Endometrium (tissue), 2 donors: ENCODE results near the gene SHTN1.

Experiments used
- FAIRE-seq: peaks from 2 replicates; lab custom pipeline; 2012; peaks lifted over from hg19 to GRCh38; lab: Jason Lieb, UNC
- donor health status: control.
- donor health status: control.

SHTN1 gene

DNA sequence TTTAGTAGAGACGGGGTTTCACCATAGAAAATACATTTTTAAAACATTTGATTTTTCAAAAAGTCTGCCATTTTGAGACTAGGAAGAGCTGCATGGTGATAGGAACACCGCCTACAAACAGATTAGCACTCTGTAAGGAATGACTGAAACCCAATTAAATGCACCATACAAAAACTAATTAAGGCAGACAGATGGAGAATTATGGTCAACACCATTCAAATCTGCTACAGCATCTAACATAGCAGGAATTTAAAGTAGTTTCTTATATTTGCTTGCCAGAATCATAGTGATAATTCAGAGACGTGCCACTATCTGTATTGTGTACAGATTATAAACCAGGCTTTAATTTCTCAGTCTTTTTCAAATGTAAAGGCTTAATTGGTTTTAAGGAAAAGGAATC lies 87.5 kb downstream of the SHTN1 start:
- FAIRE-seq = no peak

DNA sequence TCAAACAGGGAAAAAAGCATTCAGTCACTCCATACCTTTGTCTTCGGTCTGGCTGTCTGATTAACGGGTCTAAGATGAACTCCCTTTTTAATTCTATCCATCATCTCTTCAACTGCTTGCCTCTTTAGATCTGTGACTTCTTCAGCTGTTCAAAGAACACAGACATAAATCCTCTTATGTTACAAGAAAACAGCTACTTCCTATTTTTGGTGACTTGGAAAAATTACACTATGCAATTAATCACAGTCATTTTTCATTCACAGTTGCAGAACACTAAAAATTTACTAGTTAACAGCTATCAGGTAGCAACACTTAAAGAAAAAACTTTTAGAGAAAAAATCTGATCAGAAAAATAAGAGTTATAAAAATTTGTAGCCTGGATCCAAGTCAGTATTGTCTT lies 89.6 kb downstream of the SHTN1 start:
- FAIRE-seq = no peak

DNA sequence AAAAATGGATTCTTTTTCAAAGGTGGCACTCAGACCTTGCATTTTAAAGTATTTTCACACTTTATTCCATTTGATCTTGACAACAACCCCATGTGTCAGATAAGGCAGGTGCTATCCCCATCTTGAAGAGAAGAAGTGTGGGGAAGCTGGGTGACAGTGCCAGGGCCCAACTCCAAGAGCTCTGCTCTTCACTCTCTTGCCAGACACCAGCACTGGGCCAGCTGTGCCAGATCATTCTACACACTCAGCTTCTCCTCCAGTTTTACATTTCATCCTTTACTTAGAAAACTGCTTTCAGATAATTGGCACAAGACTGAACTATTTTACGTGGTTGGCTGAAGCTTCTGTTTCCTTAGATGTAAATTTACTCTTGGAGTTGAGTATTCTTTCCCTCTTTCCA lies 91.3 kb downstream of the SHTN1 start:
- FAIRE-seq = no peak

DNA sequence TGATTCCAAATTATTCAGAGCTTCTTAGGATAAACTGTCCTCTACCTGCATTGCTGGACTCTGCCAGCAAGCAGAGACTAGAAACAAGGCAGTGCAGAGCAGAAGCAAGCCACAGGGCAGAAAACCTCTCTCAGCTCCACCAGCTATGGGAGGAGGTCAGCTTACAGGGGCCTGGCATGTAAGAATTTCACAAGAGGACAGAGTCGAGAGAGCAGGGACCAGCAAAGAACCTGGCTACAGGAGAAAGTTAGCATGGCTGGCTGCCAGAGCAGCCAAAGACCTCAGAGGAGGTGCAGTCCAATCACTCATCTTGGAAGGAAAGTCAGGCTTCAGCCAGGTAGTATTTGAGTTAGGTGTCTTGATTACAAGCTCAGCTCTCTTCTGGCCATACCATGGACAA lies 92.8 kb downstream of the SHTN1 start:
- FAIRE-seq = no peak

DNA sequence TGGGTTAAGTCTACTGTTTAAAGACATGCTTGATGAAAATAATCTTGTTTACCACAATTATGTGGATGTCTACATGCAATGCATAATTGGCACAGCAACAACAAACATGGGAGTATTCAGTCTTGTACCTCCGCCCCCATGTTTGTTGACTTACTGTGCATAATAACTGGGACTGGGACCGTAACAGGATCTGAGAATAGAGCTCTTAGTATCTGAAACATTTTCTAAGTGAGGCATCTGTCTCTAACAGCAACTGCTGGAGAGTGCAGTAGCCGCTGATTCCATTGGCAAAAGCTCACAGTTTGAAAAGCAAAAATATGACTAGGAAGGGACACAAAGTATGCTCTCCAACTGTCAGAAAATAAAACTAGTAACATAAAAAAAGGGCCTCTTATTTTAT lies 94.1 kb downstream of the SHTN1 start:
- FAIRE-seq = no peak

DNA sequence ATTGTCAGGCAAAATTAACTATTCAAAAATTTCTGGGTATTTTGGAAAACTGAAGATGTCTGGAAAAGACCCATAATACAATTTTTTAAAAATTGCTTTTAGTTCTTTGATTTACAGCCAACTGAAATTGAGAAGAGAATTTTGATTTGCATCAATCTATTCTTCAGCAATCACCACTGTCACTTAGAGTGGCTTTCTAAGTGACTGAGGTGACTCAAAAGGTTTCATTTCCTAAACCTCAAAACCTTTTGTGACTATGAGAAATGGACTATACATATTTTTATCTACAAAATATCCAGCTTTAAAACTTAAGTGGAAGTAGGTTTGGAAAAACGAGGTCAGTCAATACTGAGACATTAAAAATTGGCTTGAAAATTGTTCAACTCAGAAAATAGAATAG lies 95.7 kb downstream of the SHTN1 start:
- FAIRE-seq = no peak

DNA sequence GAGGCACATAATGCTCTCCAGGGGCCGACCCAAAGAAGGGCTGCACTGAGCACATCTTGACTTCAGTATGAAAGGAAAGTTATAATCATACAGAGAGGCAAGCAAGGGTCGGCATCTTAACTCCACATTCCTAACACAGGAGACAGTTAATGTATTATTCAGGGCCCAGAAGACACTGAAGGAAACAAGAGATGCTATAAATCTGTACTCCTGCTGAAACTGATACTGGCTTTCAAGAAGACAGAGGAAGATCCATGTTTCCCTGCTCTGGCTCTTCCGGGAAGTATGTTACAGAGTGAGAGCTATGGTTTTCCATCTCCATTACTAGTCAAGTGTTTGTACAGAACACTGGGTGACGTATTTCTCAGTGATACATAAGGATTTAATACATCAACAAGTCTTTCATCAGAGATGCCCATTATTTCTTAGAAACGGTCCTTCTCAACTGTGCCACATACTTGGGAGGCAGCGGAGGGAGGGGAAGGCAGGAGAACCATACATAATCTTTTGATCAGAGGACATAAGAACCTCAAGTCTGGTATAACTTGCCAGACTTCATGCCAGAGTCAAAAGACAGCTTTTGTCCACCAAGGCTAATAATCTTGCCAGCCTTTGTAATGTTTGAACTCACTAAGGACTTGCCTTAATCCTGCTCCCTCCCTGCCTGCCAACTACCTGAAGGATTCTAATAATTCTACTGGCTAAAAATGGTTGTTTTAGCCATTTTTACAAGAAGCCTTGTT lies 97.6 kb downstream of the SHTN1 start:
- FAIRE-seq = no peak

DNA sequence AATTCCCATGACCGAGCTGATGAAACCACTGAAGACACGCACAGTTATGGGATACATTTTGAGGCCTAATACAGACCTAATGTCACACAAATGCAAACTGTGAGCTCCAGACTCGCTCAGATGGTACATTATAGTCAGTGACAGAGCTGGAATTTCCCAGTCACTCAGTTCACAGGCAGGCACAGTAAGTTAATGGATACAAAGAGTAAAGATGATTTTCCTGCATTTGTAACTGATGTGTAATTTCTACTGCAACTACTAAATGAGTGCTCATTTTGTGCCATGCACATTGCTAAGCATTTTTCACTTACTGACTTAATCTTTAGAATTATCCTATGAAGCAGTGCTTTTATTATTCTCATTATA lies 99.2 kb downstream of the SHTN1 start:
- FAIRE-seq = no peak

DNA sequence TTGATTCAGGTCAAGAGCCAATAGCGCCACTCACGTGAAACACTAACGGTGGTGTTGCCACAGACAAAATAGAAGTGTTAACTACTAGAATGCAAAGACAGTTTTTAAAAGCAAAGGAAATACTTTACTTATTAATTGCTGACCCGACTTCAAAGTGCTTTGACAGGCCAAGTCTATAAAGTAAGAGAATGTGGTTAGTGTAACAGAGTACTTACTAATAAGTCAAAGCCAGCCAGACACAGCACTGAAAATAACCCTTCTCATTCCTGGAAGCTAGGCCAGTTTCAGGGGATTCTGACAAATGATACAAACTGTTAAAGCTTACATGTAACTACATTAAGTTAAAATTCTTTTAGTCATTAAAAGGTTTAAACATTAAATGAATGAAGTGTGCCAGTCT lies 105.4 kb downstream of the SHTN1 start:
- no peak for FAIRE-seq

DNA sequence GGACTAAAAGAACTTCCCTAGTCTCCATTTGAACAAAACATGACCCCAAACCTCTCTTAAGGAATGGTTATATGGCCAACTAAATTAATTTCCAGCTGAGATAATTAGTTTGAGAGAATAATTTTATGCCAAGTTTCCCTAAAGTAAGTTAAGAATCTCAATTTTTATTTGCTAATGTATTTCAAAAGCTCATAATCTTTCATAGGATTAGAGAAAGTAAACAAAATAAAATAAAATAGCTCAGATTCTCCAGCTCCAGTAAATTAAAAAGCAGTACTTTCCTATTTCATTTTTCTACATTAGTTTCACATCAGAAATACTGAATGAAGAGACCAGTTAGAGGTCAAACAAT lies 111.3 kb downstream of the SHTN1 start:
- no peak for FAIRE-seq

DNA sequence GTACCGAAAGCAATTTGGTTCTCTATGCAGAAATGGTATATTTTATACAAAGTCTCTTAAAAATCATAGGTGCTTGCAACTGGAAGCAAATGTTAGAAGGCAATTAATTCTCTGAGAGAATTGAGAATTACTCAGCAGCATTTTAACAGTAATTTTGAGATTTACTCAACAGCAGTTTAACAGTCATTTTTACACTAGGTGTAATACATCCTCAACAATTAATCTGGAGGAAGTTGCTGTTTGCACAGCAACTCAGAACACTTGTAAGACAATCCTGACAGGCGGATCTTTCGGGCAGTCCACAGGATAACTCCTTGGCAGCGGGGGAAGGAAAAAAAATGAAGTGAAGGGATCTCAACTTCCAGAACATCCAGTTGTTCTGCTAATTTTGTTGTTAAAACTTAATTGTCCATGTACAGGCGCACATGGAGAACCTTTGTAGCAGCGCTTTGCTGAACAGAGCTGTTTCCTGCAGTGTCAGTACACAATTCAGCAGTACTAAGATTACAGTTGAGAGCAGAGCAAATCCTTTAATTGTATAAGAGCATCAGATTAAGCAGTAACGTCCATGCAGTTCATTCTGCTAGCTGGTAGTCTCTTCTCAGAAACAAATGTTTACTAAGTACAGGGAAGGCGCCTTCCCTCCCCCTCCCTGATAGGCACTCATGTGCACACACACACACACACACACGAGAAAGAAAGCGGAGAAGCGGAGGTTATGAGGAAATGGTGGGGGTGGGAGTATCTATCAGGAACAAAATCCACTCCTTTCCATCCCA lies 111.9 kb downstream of the SHTN1 start:
- FAIRE-seq = no peak

DNA sequence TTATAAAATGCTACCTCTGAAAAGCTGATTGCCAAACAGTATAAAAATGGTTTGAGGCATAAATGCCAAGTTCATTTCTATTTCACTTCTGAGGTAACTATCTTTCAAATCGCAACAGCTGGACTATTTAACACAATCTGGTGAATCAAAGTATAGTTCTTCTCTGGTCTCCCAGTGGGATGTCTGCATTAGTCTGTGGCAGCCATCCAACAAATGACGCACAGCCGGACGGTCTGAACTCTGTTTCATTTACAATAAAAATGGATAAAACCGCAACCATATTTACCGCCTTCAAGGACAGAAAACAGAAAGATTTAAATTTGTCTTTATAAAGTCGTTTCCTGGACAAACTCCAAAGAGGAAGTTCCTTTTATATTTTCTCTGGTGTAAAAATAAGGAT lies 113.8 kb downstream of the SHTN1 start:
- FAIRE-seq = peak; percentile 23

DNA sequence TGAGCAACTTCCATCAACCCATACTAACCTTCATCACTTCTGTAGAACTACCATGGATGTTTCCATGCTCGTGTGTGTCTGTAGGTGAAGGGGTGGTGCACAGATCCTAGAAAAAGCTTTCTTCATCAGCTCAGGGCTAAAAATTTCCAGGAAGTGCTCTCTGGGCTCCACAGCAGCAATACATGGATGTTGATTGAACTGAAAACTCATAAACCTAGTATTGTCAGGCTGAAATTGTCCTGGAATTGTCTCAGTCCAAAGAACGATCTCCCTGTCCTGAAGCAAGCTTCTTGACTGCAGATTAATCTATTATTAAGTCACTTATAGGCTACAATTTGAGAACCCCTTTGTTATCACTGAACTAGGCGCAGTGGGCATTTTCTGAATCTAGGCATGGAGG lies 115.9 kb downstream of the SHTN1 start:
- no peak for FAIRE-seq

DNA sequence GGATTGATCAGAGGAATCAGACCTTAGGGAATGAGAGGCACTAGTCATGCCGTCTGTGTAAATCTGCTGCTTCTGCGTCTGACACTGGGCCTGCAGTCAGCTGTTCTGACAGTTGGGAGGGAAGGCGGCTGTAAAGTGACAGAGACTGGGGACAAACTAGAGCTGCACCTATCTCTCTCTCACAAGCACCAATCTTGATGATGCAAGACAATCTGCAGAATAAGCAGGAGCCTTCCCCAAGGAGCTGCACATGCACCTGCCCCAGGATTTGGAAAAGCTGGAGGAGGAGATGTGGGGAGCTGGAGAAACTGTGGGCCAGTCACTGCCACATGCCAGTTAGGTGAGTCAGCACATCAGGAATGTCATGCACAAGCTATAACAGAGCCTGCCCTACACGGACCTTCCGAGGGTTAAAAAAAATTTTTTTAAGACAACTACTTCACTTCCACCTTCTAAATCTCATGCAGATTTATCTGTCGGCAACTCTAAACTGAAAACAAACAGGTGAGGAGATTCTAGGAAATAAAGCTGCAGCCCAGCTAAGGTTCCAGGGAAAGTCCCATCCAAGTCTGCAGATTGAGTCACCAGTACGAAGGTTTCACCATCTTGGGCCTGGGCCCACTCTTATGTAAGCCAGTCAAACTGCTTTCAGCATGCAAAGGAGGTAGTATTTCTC lies 116.5 kb downstream of the SHTN1 start:
- no peak for FAIRE-seq

DNA sequence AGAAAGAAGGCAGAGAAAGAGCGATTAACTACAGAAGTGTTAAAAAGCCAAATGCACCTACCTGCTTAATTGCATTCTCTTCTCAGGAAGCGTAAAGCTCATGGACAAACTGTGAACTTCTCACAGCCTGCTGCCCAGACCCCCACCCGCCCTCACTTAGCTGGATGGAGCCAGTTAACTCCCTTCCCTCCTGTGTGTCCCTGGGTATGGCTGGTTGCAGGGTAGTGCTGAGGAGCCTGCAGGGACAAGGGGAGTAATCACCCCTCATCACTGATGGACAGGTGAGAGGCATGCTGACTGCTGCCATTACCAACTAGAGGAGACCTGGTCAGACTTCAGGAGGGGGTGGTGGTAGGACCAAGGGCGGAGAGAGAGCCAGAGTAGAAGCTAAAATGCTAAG lies 118.2 kb downstream of the SHTN1 start:
- no peak for FAIRE-seq

DNA sequence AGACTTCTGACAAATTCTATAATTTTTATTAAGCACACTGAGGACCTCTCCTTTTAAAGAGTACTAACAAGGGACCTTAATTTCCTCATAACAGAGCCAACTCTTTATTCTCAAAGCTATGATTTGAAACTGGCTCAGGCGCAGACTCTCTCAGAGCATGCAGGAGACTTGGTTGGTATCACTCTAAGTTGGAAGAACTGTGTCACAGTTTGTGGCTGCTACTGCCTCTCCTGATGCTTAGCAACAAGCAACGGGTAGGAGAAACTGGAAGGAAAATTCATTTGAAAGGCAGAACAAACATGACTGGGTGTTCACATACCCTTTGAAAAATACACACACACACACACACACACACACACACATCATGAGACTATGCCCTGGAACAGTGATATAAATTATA lies 122.3 kb downstream of the SHTN1 start:
- FAIRE-seq = no peak

DNA sequence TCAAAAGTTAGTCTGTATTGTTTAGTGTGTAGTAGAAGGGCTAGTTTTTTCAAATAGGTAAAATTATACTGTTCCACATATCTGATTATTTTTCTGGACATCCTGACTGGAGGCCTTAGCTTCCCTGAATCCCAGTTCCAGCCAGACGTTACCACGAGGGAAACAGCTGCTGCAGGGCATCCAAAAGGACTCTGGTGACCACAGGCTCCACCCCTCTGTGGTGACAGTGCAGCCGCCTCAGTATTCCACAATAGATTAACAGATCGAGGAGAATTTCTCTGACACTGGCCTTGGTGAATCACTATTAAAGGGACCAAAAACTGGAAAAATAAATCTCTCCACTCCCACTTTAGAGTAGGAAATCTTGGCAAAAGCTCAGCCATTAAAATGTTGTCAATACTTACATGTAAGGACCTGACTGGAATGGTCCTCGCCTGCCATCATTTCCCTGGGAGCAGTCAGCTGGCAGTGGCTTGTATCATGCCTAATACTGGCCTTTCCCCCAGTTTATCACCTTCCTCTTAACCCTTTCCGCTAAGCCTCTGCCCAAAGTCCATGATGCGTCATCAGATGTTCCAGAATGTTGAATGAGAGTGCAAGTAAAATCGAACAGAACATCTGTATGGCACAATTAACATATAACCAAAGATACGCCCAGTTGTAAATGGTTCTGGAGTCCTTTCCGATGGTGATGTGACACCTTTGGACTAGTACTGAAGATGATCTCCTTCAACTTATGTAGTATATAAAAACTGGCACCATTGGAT lies 124.1 kb downstream of the SHTN1 start:
- FAIRE-seq = no peak

DNA sequence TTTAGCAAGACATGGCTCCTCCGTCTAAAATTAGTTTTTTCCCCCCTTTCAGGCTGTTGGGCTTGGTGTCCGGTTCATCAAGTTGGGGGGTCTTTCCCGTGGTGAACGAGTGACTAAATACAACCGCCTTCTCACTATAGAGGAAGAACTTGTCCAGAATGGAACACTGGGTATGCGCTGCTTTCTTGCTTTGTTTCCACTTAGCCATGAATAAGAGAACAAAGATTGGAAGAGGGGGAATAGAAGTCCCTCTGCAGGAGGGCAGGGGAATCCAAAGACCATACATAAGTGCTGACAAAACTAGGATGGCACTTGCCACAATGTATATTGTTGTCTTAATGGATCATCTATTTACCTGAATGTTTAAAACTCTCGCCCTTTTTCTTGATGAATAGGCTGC lies 125.2 kb downstream of the SHTN1 start:
- no peak for FAIRE-seq

DNA sequence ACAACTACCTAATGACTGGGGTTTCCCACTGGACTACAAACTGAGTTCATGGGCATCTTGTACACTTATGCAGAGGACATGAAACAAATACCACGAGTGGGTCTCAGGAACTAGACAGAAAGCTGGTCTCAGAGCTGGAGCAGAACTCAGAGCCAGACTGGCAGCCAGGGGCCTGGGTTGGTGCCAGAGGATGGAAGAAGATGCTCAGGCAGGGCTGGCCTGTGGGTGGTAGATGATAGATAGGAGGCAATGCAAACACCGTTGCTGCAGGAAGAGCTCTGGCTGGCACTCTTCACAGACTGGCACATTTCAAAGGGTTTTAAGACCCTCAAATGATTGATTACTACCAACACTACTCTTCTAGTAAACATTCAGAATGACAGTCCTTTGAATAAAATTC lies 126.9 kb downstream of the SHTN1 start:
- FAIRE-seq = no peak

DNA sequence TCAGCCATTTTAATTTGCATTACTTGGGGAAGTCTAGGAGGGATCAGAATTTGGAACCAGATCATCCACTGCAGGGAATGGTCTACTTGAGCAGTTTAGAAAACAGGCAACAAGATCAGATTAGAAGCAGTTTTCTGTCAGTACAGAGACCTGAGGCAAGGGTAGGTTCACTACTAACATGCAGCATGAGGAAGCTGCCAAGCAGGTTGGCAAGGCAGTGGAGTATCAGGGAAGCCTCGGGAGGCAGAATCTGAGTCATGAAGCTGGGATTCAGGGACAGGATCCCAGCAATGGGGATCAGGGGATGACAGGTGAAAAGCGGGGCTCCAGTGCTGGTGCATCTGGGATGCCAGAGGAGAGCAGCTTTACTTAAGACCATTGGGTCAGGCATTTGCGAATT lies 127.6 kb downstream of the SHTN1 start:
- no peak for FAIRE-seq

DNA sequence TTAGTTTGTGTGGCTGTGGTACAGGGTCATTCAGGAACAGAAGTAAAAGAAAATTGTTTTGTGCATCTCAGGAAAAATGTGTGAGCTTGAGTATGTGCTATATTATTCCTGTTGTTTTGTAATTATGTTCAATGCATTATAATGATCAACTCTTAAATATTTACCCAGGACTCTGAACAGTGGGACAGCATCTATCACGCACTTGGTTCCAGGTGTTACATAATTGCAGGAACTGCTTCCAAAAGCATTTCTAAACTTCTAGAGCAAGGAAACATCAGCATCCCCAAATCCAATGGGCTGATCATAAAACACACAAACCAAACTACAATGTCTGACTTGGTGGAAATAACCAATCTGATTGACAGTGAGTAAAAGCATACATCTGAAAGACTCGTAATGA lies 129.1 kb downstream of the SHTN1 start:
- no peak for FAIRE-seq

DNA sequence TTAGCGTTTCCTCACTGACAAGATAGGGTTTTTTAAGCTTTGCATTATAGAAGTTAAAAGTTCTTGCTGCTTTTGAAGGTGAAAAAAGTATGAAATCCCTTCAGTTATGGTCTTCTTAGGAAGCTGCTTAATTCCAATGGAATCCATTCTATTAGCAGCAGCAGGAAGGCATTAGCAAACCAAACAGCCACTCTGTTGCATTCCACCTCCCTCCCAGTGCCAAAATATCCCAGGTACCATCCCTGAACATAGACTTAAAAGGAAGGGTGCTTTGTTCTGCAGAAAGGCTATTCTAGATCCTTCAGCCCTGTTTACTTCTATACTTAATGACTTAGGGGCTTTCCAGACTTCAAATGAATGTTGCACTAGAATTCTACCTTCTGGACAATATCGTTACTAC lies 131.9 kb downstream of the SHTN1 start:
- no peak for FAIRE-seq

DNA sequence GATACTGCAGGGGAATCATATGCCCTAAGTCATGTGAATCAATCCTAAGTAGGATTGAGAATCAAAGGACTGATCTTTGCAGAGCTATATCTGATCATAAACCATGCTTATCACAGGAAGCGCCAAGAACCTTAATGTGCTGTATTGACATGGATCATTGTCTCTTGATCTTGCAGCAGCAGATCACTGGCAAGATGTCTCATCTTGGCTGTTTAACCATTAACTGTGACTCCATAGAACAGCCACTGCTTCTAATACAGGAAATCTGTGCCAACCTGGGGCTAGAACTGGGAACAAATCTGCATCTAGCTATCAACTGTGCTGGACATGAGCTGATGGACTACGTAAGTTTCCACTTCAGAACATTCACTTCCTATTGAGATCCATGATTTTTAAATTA lies 134.0 kb downstream of the SHTN1 start:
- no peak for FAIRE-seq
